GM19324 (cell line): ENCODE measurements around the gene ENTPD6.
A peak's percentile ranks its signal among the peaks of the same experiment; 100 is the strongest.
"Not testable (repeated sequence)": the region's sequence is repeated elsewhere in the genome, so short reads cannot be mapped to it uniquely, and the experiment has no call there.

Experiments used
- ATAC-seq: cut with Tn5 transposase; IDR thresholded peaks from one replicate; pipeline ENCODE4 v1.9.1; 2021; ENCODE audit warnings: mild to moderate bottlenecking, moderate library complexity; ENCODE audit not compliant: unreplicated experiment, low FRiP score

ENTPD6 gene

GRCh38 chr20:25195014-25195961, at the start of gene ENTPD6:
TSS of gene ENTPD6 (plus strand) at chr20:25195712. CDS start at chr20:25206537, 10,825 bp downstream.
- ATAC-seq = peak; percentile 90

DNA sequence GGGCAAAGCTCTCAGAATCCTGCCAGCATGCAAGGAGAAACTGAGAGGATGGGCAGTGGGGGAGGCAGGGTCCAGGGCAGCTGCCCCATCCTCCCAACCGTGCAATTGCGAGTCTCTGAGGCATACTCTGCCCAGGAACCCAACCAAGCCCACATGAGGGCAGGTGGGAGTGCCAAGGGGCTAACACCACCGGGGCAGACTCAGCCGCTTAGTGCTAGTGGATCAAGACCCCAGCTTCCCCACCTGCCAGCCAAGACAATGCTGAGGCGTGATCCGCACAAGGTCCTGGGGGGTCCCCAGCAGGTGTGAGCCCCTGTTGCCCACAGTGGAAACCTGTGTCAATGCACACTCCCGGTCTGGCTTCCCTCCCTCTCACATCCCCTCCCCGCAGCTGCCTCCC, 48.5 kb upstream of the ENTPD6 start:
- no peak for ATAC-seq

- no peak for ATAC-seq
These were observed 47.8 kb upstream of the ENTPD6 start for GRCh38 chr20:25147716-25148115.

- no peak for ATAC-seq
These were observed 47.1 kb upstream of the ENTPD6 start for GRCh38 chr20:25148181-25148981.

GRCh38 chr20:25148982-25149846, 46.3 kb upstream of the ENTPD6 start:
- no peak for ATAC-seq

GRCh38 chr20:25150016-25150415, 45.5 kb upstream of the ENTPD6 start:
- no peak for ATAC-seq

GRCh38 chr20:25158043-25158442, 37.5 kb upstream of the ENTPD6 start:
- no peak for ATAC-seq

GRCh38 chr20:25160467-25160866, 35.0 kb upstream of the ENTPD6 start:
- ATAC-seq = no peak

GRCh38 chr20:25160897-25161296, 34.6 kb upstream of the ENTPD6 start:
- ATAC-seq = no peak

GRCh38 chr20:25165128-25165527, 30.4 kb upstream of the ENTPD6 start:
- no peak for ATAC-seq

DNA sequence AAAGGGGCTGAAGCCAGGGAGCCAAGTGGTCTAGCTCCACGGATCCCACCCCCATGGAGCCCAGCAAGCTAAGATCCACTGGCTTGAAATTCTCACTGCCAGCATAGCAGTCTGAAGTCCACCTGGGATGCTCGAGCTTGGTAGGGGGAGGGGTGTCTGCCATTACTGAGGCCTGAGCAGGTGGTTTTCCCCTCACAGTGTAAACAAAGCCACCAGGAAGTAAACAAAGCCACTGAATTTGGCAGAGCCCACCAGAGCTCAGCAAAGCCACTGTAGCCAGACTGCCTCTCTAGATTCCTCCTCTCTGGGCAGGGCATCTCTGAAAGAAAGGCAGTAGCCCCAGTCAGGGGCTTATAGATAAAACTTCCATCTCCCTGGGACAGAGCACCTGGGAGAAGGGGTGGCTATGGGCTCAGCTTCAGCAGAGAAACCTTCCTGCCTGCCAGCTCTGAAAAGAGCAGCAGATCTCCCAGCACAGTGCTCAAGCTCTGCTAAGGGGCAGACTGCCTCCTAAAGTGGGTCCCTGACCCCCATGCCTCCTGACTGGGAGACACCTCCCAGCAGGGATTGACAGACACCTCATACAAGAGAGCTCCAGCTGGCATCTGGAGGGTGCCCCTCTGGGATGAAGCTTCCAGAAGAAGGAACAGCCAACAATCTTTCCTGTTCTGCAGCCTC, 29.3 kb upstream of the ENTPD6 start:
- not testable (repeated sequence) for ATAC-seq

DNA sequence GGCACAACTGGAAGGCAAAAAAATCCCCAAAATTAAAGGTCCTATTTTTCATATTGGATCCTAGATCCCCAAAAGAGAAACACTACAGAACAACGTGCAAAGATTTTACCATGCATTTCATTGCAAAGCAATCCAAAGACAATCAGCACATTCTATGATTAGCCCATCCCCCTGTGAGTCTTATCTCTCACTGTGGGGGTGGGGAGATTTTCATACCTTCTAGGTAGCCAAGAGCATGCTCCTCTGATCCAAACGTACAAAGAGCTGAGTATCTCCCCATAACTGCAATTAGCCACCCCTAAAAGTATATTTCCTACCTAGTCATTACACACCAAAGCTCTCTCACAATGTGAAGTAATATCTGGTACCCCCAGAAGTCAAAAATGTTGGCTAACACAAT, 22.2 kb upstream of the ENTPD6 start:
- ATAC-seq = no peak

- no peak for ATAC-seq
These were observed 21.6 kb upstream of the ENTPD6 start for GRCh38 chr20:25173886-25174308.

- no peak for ATAC-seq
These were observed 19.3 kb upstream of the ENTPD6 start for GRCh38 chr20:25176184-25176583.

GRCh38 chr20:25177890-25178321, 17.6 kb upstream of the ENTPD6 start:
- no peak for ATAC-seq

DNA sequence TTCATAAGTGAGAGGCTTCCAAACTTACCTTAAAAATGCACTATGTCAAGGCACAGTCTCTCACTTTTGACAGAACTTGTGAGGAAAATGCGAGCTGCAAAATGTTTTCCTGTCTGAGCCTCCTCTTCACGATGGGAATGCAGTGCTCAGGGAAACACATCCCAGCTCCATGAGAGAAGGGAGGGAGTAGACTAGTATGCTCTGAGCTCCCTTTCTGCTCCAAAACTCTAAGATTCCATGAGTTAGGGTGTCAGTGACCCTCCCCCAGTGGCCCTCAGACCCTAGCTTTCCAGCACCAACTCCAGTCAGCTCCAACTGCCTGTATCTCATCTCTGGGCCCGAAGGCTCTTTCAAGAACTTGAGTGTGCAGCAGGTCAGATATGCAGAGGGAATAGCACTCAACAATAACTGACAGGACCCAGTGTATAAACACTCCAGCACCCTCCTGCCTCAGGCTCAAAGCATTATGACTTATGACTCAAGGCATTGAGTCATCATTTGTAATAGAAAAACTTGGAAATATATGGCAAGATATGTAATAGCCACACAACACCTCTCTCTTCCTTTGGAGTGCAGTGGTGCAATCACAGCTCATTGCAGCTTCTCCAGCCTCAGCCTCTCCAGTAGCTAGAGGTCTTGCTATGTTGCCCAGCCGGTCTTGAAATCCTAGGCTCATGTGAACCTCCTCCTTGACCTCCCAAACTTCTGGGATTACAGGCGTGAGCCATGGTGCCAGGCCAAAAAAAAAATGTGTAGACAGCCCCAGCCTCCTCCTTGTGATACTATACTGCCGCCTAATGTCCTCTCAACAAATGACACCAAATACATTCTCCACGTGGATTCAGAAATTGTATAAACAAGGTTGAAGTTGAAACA, 16.7 kb upstream of the ENTPD6 start:
- no peak for ATAC-seq

DNA sequence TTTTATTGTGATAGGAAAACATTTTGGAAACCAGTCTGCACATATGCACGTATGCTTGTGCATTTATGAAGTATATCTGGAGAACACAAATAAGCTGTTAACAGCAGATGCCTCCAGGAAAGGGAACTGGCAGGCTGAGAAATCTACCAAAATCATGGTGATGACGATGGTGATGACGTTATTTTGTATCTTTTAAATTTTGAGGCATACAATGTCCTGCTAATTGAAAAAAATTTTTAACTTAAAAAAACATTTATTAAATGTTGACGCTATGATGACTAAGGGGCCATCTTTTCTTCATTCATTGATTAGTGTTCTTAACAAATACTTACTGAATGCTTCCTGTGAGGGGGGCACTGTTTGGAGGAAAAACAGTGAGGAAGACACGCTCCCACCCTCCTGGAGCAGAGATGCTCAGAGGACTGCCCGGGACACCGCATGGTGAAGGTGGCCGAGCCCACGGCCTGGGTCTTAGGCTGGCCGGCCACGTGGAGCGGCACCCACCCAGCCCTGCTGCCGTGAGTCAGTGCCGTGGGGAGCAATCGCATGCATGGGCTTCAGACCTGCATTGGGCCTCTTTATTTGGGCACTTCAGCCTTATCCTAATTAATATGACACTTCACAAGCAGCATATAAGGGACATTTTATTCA, 15.9 kb upstream of the ENTPD6 start:
- no peak for ATAC-seq

GRCh38 chr20:25184391-25184790, 11.1 kb upstream of the ENTPD6 start:
- ATAC-seq = not testable (repeated sequence)
